ENCODE measurements around the gene MT1X.
A peak's percentile ranks its signal among the peaks of the same experiment; 100 is the strongest.

The MT1X gene

DNA sequence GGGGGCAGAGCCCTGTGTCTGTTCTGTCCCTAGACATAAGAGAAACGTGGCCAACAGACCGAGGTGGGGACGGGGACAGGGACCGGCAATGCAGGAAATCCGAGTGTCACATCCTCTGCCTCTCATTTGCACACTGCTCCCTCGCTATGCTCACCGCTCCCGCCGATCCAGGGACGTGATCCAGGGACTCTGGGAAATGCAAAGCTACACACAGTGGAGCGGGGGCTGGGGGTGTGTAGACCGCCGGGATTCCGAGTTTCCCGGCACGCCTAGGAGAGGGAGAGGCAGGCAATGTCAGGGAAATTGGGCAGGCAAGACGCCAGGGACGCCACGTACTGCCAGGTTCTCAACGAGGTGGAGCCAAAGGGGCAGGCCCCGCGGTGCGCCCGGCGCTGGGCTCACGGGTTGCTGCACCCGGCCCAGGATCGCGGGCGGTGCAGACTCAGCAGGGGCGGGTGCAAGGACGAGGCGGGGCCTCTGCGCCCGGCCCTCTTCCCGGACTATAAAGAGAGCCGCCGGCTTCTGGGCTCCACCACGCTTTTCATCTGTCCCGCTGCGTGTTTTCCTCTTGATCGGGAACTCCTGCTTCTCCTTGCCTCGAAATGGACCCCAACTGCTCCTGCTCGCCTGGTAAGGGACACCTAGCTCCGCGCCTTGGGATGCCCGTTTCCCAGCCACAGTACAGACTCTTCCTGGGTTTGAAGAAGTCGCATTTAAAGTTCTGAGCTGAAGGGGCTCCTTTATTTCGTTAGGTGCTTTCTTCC is at the start of gene MT1X:
Gene MT1X, plus strand, starts transcription at position 532 of the 764 bp plus-strand sequence. Its CDS starts 71 bp downstream, at position 603.
- DNase-seq: peak; percentile 89

DNA sequence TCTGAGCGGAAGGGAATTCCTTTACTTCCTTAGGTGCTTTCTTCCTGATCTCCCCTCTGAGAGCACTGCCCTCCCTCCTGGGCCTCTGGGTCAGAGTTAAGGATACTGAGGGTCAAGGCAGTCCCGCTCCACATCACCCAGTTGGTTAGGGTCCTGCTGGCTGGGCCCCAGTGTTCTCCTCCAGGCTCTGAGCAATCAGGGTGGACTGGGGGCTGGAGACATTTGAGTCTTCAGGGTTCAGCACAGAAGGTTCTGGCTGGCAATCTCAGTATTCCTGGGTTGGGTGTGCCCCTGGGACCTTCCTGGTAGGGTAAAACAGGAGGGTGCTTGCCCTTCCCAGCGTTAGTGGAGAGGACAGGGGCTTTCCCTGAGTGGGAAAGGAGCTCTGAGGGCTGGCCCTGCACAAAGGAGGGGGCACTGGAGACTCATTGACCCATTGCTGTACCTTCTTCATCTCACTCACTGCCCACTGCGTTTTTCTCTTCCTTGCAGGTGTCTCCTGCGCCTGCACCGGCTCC is 49.4 kb upstream of the MT1X start:
- DNase-seq: no peak

DNA sequence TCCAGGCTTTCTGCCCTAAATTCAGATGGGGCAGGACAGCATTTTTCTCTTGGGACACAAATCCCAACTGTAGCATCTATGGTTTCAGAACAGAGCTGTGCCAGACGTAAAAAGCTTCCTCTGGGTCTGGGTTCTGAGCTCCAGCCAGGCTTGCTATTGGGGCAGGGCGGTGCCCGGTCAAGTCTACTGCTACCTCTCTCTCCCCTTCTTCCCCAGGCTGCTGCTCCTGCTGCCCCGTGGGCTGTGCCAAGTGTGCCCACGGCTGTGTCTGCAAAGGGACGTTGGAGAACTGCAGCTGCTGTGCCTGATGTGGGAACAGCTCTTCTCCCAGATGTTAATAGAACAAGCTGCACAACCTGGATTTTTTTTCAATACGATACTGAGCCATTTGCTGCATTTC is 48.7 kb upstream of the MT1X start:
- DNase-seq: no peak

DNA sequence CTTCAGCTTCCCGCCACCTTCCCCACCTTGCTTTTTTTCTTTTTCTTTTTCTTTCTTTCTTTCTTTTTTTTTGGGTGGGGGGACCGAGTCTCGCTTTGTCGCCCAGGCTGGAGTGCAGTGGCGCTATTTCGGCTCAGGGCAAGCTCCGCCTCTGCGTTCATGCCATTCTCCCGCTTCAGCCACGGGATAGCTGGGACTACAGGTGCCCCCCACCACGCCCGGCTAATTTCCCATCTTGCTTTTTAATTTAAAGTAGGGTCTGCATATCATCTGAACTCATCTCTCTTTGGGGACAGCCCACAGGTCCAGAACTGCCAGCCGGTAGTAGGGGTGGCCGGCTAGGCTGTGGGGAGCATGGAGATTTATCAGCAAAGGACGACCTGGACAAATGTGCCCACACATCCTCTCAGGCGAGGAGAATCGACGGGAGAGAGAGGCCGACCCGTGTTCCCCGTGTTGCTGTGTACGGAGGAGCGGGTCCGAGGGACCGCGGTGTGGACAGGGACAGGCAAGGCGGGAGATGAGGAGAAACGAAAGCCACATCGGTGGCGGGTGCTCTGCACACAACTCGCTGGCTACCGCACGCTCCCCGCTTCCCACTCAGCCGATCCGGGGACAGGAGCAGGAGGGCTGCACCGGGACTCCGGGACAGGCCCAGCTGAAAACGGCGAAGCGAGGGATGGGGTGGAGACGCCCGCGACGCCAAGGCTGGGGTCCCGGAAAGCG is 47.4 kb upstream of the MT1X start:
- DNase-seq: no peak

DNA sequence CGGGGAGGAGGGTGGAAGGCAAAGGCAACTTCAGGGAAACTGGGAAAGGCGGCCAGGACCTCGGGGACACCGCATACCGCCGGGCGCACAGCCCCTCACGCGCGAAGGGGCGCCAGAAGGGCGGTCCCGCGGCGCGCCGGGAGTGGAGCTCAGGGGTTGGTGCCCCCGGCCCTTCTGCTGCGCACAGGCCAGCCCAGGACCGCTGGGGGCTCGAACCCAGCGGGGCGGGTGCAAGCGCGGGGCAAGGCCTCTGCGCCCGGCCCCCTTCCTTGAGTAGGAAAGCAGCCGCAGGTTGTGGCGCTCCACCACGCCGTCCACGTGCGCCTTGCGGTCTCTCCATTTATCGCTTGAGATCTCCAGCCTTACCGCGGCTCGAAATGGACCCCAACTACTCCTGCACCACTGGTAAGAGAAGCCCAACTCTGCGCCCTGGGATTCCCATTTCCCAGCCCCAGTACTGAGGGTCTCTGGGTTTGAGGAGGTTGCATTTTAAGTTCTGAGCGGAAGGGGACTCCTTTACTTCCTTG is 46.8 kb upstream of the MT1X start:
- no peak for DNase-seq

DNA sequence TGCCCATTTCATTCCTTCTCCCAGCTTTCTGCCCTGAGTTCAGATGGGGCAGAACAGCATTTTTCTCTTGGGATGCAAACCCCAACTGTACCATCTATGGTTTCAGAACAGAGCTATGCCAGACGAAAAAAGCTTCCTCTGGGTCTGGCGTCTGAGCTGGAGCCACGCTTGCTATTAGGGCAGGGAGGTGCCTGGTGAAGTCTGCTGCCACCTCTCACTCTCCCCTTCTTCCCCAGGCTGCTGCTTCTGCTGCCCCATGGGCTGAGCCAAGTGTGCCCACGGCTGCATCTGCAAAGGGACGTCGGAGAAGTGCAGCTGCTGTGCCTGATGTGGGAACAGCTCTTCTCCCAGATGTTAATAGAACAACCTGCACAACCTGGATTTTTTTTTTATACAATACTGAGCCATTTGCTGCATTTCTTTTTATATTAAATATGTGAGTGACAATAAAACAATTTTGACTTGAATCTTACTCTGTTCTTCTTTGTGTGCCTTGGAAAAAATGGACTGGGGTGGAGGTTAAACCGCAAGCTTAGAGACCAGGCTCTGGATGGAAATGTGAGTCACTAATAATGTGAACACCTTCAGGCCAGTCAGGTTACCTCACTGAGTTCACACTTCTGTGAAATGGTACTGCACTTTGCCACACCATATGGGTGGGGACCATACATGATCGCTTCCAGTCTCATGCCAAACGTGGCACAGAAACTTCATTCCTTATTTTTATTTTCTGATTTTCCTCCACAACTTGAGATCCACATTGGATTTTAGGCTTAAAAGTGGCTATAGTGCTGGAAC is 45.5 kb upstream of the MT1X start:
- DNase-seq: no peak

DNA sequence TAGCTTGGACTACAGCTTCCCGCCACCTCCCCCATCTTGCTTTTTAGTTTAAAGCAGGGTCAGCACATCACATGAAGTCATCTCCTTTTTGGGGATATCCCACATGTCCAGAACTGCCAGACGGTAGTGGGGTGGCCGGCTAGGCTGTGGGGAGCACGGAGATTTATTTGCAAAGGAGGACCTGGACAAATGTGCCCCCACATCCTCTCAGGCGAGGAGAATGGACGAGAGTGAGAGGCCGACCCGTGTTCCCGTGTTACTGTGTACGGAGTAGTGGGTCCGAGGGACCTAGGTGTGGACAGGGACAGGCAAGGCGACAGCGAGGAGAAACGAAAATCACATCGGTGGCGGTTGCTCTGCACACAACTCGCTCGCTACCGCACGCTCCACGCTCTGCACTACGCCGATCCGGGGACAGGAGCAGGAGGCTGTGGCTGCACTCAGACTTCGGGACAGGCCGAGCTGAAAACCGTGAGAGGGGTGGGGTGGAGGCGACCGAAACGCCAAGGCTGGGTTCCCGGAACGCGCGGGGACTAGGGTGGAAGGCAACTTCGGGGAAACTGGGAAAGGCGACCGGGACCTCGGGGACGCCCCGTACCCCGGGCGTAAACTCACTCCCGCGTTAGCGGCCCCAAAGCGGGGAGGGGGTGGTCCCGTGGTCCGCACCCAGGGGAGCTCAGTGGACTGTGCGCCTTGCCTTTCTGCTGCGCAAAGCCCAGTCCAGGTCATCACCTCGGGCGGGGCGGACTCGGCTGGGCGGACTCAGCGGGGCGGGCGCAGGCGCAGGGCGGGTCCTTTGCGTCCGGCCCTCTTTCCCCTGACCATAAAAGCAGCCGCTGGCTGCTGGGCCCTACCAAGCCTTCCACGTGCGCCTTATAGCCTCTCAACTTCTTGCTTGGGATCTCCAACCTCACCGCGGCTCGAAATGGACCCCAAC is 44.2 kb upstream of the MT1X start, which contains the start of gene MT1A:
Gene MT1A, plus strand, starts transcription at position 853 of the 937 bp plus-strand sequence. Its CDS starts 73 bp downstream, at position 926.
- DNase-seq: no peak

DNA sequence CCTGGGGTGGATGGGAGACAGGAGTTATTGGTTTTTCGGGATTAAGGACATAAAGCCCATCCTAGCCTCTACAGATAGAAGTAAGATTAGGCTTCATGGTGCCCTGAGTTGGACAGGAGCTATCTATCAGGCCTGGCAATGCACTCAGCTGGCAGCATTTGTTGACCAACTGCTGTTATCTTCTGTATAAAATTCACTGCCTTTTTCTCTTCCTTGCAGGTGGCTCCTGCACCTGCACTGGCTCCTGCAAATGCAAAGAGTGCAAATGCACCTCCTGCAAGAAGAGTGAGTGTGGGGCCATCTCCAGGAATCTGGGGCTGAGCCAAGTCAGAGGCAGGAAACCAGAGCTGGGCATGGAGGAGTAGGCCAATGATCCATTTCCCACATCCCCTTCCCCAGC is 43.2 kb upstream of the MT1X start:
- DNase-seq: no peak

DNA sequence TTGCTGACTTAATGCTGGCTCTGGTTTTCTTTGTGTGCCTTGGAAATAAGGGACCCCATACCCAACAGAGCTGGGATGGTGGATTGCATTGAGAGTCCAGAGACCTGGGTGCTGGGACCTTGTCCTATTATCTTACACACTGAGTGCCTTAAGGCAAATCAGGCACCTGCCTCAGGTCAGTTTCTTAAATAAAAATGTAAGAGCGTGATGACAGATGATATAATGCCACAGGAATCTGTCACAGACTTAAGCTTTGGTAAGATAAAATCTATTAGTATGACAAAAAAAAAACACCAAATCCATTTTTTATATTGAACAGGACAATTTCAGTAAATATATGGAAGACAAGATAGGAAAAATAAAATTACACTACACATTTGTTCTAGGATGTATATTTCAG is 42.2 kb upstream of the MT1X start:
- DNase-seq: no peak

DNA sequence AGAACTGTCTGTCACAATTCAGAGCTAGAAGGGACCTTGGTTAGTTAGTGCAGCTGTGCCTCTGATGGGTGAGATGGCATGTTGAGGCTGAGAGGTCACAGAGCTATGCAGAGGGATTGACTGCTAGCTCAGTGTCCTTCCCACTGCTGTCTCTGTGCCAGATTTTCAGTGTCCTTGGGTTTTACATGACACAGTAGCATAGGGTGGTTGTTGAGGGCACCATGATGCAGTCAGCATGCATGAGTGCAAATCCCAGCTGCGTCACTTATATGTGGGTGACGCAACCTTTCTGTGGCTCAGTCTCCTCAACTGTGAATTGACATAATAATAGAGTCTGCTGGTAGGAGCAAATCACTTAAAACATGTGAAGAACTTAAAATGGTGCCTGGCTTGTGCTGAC is 41.1 kb upstream of the MT1X start:
- no peak for DNase-seq

DNA sequence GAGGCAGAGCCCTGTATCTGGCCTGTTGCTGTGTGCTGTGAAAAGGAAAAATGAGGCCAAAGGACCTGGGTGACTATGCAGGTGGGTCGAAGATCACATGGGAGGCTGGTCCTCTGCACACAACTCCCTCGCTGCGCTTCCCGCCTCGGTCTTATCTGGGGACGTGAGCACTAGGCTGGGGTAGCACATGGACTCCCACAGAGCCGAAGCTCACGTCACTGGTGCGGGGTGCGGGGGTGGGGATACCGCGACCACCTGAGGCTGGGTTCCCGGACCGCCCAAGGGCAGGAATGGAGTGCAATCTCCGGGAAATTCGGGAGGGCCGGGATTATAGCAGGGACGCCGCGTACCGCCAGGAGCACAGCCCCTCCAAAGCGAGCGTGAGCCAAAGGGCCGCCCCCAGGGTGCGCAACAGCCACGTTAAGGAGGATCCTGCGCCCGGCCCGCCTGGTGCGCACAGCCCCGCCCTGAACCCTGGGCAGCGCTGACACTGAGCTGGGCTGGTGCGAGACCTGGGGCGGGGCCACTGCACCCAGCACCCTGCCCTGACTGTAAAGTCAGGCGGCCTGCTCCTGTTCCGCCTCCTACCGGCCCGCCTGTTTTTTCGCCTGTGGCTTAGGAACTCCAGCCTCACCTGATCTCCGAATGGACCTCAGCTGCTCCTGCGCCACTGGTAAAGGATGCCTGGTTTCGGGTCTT is 39.0 kb upstream of the MT1X start:
- DNase-seq: peak; percentile 81

DNA sequence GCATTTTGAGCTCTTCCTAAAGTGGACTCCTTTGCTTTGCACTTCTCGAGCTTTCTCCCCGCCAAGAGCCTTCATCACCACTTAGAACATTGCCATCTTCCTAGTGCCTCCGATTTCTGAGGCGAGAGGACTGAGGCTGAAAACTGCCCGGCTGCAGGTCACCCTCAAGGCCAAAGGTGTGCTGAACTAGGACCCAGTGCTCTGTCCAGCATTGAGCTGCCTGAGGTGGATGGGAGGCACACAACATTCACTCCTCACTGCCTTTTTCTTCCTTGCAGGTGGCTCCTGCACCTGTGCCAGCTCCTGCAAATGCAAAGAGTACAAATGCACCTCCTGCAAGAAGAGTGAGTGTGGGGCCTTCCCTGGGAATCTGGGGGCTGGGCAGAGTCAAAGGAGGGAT is 38.4 kb upstream of the MT1X start:
- no peak for DNase-seq

DNA sequence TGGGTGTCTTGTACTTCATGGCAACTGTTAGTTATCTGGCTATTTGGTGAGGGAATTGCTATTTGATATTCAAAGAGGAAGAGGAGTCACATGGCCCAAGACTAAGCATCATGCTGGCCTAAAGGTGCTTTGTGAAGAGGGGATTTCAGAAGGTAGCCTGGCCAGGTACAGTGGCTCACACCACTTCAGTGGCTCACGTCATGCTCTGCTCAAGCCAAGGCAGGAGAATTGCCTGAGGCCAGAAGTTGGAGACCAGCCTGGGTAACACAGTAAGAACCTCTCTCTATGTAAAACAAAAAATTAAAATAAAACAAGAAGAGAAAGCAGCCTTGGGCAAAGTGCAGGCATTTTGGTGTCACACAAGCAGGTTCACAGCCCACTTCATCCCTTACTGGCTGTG is 37.0 kb upstream of the MT1X start:
- no peak for DNase-seq

DNA sequence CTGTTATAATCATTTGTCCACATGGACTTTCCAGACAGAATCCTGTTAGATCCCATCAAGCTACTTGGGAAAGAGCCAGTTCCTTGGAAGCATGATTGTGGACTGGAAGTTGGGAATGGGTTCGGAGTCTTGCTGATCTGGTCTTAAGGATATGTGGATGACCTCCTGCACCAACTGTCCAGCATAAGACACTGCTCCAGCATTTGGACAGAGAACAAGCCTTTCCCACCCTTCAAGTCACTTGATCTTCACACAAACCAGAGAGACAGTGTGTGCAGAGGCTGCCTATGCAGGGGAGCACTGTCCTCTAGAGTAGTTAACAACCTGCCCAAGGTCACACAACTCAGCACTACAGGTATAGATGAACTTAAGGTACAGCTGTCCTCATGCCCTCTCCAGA is 36.4 kb upstream of the MT1X start:
- no peak for DNase-seq

DNA sequence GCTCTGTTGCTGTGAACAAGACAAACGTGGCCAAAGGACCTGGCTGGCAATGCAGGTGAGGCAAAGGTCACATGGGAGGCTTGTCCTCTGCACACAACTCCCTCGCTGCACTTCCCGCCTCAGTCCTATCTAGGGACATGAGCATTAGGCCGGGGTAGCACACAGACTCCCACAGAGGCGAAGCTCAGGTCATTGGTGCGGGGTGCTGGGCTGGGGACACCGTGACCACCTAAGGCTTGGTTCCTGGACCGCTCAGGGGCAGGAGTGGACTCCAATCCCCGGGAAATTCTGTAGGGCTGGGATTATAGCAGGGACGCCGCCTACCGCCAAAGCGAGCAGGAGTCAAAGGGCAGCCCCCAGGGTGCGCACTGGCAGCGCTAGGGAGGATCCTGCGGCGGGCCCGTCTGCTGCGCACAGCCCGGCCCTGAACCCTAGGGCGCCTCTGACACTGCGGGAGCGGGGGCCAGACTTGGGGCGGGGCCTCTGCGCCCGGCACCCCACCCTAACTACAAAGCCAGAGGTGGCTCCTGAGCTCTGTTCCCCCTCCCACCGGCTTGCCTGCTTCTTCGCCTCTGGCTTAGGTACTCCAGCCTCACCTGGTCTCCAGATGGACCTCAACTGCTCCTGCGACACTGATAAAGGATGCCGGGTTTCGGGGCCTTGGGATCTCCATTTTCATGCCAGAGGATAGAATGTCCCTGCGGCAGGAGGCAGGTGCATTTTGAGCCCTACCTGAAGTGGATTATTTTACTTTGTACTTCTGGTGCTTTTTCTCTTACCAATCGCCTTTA is 34.4 kb upstream of the MT1X start:
- no peak for DNase-seq

DNA sequence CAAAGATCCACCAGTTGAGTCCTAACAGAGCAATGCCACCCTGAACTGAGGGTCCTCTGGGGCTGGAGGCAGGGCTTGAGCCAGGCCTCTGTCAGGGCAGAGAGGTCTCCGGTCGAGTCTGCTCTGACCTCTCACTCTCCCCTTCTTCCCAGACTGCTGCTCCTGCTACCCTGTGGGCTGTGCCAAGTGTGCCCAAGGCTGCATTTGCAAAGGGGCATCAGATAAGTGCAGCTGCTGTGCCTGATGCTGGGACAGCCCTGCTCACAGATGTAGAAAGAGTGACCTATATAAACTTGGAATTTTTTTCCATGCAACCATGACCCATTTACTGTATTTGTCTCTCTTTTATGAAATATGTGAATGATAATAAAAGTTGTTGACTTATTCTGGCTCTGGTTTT is 33.0 kb upstream of the MT1X start:
- no peak for DNase-seq

DNA sequence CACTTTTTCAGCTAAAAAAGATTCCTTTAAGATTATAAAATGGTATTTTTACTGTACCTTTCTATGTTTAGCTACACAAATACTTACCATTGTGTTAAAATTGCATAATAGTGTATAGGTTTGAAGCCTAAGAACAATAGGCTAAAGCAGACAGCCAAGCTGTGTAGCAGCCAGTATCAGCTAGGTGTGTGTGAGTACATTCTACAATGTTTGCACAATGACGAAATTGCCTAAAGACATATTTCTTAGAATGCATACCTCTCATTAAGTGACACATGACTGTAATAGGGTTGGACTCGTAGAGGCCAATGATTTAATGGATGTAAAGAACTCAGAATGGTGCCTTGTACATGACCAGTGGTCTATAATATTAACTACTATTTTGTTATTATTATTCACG is 32.5 kb upstream of the MT1X start:
- DNase-seq: no peak

DNA sequence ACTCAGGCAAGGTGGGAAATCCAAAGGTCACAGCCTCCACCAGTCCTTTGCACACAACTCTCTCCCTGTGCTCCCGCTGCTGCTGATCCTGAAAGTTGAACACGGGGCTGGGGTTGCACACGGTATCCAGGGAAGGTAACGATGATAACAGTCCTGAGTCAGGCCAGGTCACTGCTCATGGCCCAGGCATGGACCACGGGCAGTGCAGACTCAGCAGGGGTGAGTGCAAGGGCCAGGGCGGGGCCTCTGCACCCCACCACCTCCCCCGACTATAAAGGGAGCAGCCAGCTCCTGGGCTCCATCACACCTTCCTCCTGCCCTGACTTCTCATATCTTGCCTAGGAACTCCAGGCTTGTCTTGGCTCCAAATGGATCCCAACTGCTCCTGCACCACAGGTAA is 30.7 kb upstream of the MT1X start, which contains the start of gene MT1B:
Gene MT1B, plus strand, starts transcription at position 301 of the 400 bp plus-strand sequence. Its CDS starts 68 bp downstream, at position 369.
- DNase-seq: no peak

DNA sequence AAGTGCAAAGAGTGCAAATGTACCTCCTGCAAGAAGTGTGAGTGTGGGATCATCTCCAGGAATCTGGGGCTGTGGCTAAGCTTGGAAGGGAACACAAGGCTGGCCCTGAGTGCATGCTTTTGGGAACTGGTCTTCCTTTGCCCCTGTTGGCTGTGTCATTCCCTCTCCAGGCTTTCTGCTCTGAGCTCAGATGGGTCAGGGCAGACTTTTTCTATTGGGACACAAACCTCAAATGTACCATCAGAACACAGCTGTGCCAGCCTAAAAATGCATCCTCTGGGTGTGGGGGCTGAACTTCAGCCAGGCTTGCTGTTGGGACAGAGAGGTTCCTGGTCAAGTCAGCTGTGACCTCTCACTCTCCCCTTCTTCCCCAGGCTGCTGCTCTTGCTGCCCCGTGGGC is 29.7 kb upstream of the MT1X start:
- no peak for DNase-seq

DNA sequence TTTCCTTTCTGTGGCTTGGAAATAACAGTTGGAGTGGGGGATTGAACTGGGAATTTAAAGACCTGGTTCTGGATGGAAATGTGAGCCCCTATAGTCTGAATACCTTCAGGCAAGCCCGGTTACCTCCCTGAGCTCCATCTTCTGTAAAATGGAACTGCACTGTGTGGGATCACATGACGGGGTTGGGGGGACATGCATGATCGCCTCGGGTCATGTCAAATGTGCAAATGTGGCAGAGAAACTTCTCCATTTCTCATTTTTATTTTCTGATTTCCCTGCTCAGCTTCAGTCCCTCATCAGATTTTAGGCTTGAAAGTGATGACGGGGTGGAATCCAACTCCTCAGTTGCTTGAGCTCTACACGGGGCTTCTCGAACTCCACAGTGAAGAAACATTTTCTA is 29.1 kb upstream of the MT1X start:
- no peak for DNase-seq
